Esophagus muscularis mucosa (tissue), 4 donors: ENCODE results near the gene SCFD2.

ENCODE experiments used
- EP300 ChIP-seq: sonication (generic); formaldehyde crosslinking; IDR thresholded peaks from one replicate; pipeline ENCODE4 v1.6.1; 2017; ENCODE audit warnings: antibody characterized with exemption
- POLR2A ChIP-seq: fragments of 450-650 bp; IDR thresholded peaks from one replicate; pipeline ENCODE4 v1.6.1; 2017; ENCODE audit warnings: antibody characterized with exemption, moderate library complexity, mild to moderate bottlenecking, low read depth
- POLR2AphosphoS5 ChIP-seq, 2 donors: sonication (generic); formaldehyde crosslinking; IDR thresholded peaks; one replicate each; pipeline ENCODE4 v1.6.1; 2017; ENCODE audit warnings: antibody characterized with exemption in 2 of 2
- TF ChIP-seq, protein P1 (sequence below), 3 experiments: fragments of 200-600 bp in 2 of 3; fragments of 450-650 bp in 1 of 3; sonication (generic) in 2 of 3; IDR thresholded peaks; one replicate each; pipeline ENCODE4 v1.5.1; 2017 to 2019; ENCODE audit warnings: antibody characterized with exemption in 3 of 3, mild to moderate bottlenecking in 2 of 3, moderate library complexity in 1 of 3

DNA sequence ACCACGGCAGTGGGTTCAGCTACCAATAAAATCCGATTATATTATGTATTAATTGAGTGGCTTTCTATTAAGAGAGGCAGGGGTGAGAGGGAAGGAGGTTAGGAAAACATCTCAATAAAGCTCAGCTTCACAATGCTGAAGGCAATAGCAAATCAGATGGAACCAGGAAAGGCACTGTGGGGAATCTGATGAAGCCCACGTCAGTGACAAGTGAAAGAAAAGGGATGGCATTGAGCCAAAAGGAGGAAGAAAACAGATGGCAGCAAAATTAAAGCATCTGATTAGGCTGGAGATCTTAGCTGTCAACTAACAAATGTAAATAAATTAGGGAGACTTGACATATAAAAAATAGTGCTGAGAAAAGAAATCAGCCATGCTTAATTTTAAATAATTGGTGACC is 322.8 kb downstream of the SCFD2 start:
- TF ChIP-seq, protein P1, sequence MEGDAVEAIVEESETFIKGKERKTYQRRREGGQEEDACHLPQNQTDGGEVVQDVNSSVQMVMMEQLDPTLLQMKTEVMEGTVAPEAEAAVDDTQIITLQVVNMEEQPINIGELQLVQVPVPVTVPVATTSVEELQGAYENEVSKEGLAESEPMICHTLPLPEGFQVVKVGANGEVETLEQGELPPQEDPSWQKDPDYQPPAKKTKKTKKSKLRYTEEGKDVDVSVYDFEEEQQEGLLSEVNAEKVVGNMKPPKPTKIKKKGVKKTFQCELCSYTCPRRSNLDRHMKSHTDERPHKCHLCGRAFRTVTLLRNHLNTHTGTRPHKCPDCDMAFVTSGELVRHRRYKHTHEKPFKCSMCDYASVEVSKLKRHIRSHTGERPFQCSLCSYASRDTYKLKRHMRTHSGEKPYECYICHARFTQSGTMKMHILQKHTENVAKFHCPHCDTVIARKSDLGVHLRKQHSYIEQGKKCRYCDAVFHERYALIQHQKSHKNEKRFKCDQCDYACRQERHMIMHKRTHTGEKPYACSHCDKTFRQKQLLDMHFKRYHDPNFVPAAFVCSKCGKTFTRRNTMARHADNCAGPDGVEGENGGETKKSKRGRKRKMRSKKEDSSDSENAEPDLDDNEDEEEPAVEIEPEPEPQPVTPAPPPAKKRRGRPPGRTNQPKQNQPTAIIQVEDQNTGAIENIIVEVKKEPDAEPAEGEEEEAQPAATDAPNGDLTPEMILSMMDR (IDR thresholded peaks at IDR 0.05): no peak
- no peak for TF ChIP-seq POLR2AphosphoS5 (IDR thresholded peaks at IDR 0.05)
- no peak for TF ChIP-seq POLR2A
- TF ChIP-seq EP300: no peak
